A549 (cell line): ENCODE results near the gene SUGP1. TPM values are rescaled to one million over a fixed set of nuclear protein-coding genes. Genes with fewer than 3 reads are reported as not detected.
A peak's percentile ranks its signal among the peaks of the same experiment; 100 is the strongest.

Experiments
- ATAC-seq, 2 experiments: fragments of 200-7000 bp in 1 of 2; fragments of >200 bp in 1 of 2; cut with Nextera tagmentation in 1 of 2; cut with Tn5 transposase in 1 of 2; 3 replicates each; pipeline versions ENCODE4 v1.8.0 to v1.9.1; 2018 to 2020; ENCODE audit warnings: mild to moderate bottlenecking in 1 of 2, moderate library complexity in 1 of 2
- CTCF ChIA-PET: fragments of 300-600 bp; sonication (Branson Sonifier 250); formaldehyde crosslinking; extraction: SDS; loops from one replicate; lab custom pipeline; 2021; ENCODE audit warnings: antibody characterized with exemption, inconsistent platforms; lab: Yijun Ruan, JAX
- POLR2A ChIA-PET: fragments of 350-600 bp; formaldehyde crosslinking; extraction: SDS; loops from one replicate; lab custom pipeline; 2021; ENCODE audit warnings: antibody characterized with exemption, inconsistent platforms; lab: Yijun Ruan, JAX
- DNase-seq, 2 experiments: peaks; one replicate each; pipeline versions ENCODE4 v3.0.0 to v3.0.0-alpha.2; 2011 to 2016; ENCODE audit warnings: low read depth in 1 of 2, low spot score in 1 of 2
- FAIRE-seq: peaks from 2 replicates; lab custom pipeline; 2011; peaks lifted over from hg19 to GRCh38; lab: Jason Lieb, UNC
- H3K27ac ChIP-seq, 2 experiments: fragments of >200 bp; sonication (Bioruptor Twin); formaldehyde crosslinking; 3 replicates each; pipeline ENCODE4 v1.5.1; 2016 to 2017
- H3K4me1 ChIP-seq: fragments of >200 bp; sonication (Bioruptor Twin); formaldehyde crosslinking; 3 replicates; pipeline ENCODE4 v1.6.1; 2016
- H3K4me2 ChIP-seq: fragments of >200 bp; sonication (Bioruptor Twin); formaldehyde crosslinking; 3 replicates; pipeline ENCODE4 v1.6.1; 2016
- H3K4me3 ChIP-seq: fragments of >200 bp; sonication (Bioruptor Twin); formaldehyde crosslinking; 3 replicates; pipeline ENCODE4 v1.5.1; 2016
- H3K9me3 ChIP-seq: fragments of >200 bp; sonication (Bioruptor Twin); formaldehyde crosslinking; 3 replicates; pipeline ENCODE4 v1.6.1; 2016
- CBX8 ChIP-seq: fragments of 200-600 bp; sonication (generic); IDR thresholded peaks from 2 replicates; pipeline ENCODE4 v1.6.1; 2016
- EHMT2 ChIP-seq: fragments of 200-600 bp; sonication (generic); IDR thresholded peaks from 2 replicates; pipeline ENCODE4 v1.6.1; 2016; ENCODE audit warnings: antibody characterized with exemption, low read depth, mild to moderate bottlenecking, moderate library complexity
- EP300 ChIP-seq, 2 experiments: fragments of >200 bp; sonication (Bioruptor Twin); formaldehyde crosslinking; IDR thresholded peaks; 2 replicates in 1 of 2; 3 replicates in 1 of 2; pipeline ENCODE4 v1.6.1; 2016 to 2017
- FOSL2 ChIP-seq, 2 experiments: fragments of 450-650 bp in 1 of 2; fragments of >200 bp in 1 of 2; sonication (Bioruptor Twin) in 1 of 2; formaldehyde crosslinking; IDR thresholded peaks; 2 replicates each; pipeline versions ENCODE4 v1.5.0 to v1.6.1; 2016 to 2020; ENCODE audit warnings: mild to moderate bottlenecking in 1 of 2, moderate library complexity in 1 of 2
- HEYL ChIP-seq: fragments of 250-450 bp; sonication (Bioruptor Pico); IDR thresholded peaks from 2 replicates; pipeline ENCODE4 v1.8.0; 2021; ENCODE audit warnings: mild to moderate bottlenecking, moderate library complexity
- KDM1A ChIP-seq: fragments of 200-600 bp; sonication (generic); IDR thresholded peaks from 2 replicates; pipeline ENCODE4 v1.6.1; 2016; ENCODE audit warnings: low read depth, mild to moderate bottlenecking
- MAFK ChIP-seq: fragments of 450-650 bp; IDR thresholded peaks from 2 replicates; pipeline ENCODE4 v1.6.1; 2014; ENCODE audit not compliant: partially characterized antibody
- MAZ ChIP-seq: fragments of 150-350 bp; IDR thresholded peaks from 2 replicates; pipeline ENCODE4 v1.6.1; 2014; ENCODE audit warnings: antibody characterized with exemption, low read depth, low read length, borderline replicate concordance
- MYC ChIP-seq: IDR thresholded peaks from 2 replicates; pipeline ENCODE4 v1.6.1; 2012; ENCODE audit warnings: mild to moderate bottlenecking, inconsistent platforms, low read length, improper control_type of control experiment, borderline replicate concordance
- PHF8 ChIP-seq: fragments of 200-600 bp; sonication (generic); IDR thresholded peaks from 2 replicates; pipeline ENCODE4 v1.6.1; 2016; ENCODE audit warnings: low read depth, mild to moderate bottlenecking, antibody characterized with exemption, moderate library complexity, borderline replicate concordance
- RAD21 ChIP-seq, 2 experiments: fragments of >200 bp in 1 of 2; sonication (Bioruptor Twin) in 1 of 2; formaldehyde crosslinking in 1 of 2; IDR thresholded peaks in 1 of 2; conservative IDR thresholded peaks in 1 of 2; 2 replicates in 1 of 2; 3 replicates in 1 of 2; pipeline ENCODE4 v1.6.1; 2012 to 2018; ENCODE audit warnings: inconsistent platforms in 1 of 2
- RARB ChIP-seq: fragments of 250-450 bp; sonication (Bioruptor Pico); IDR thresholded peaks from 2 replicates; pipeline ENCODE4 v1.8.0; 2021; ENCODE audit warnings: mild to moderate bottlenecking, moderate library complexity
- RFX5 ChIP-seq: fragments of 450-650 bp; IDR thresholded peaks from 2 replicates; pipeline ENCODE4 v1.7.1; 2014; ENCODE audit warnings: antibody characterized with exemption, mild to moderate bottlenecking, moderate library complexity
- SMC3 ChIP-seq: fragments of >200 bp; sonication (Bioruptor Twin); formaldehyde crosslinking; IDR thresholded peaks from 3 replicates; pipeline ENCODE4 v1.6.1; 2018; ENCODE audit warnings: inconsistent platforms
- SREBF2 ChIP-seq: fragments of 450-650 bp; IDR thresholded peaks from 2 replicates; pipeline ENCODE4 v1.6.1; 2014; ENCODE audit warnings: mild to moderate bottlenecking, moderate library complexity
- TFCP2L1 ChIP-seq: fragments of 250-450 bp; sonication (Bioruptor Pico); IDR thresholded peaks from 2 replicates; pipeline ENCODE4 v1.5.0; 2021; ENCODE audit warnings: mild to moderate bottlenecking
- ZC3H11A ChIP-seq: fragments of 450-650 bp; IDR thresholded peaks from 2 replicates; pipeline ENCODE4 v1.6.1; 2014; ENCODE audit warnings: antibody characterized with exemption, mild to moderate bottlenecking
- ZFP36 ChIP-seq: fragments of 450-650 bp; IDR thresholded peaks from 2 replicates; pipeline ENCODE4 v1.6.1; 2014; ENCODE audit warnings: borderline replicate concordance; ENCODE audit not compliant: partially characterized antibody
- WGBS: methylation state at CpG from one replicate; pipeline ENCODE4 v1.1.6; 2017; ENCODE audit errors: missing lambda C conversion rate; 5-methylcytosine and 5-hydroxymethylcytosine counted together
- polyA plus RNA-seq, 4 experiments: library from polyadenylated mRNA; depleted of rRNA in 3 of 4; stranded (reverse); fragments of >200 nt; fragmentation: RNase III in 1 of 4; extraction: RNeasy Plus Mini Kit Qiagen cat#74134 plus additional on column Dnase treatment in 1 of 4; gene quantifications; 2 replicates in 3 of 4; 3 replicates in 1 of 4; pipeline ENCODE4 v1.2.3, GENCODE V29; 2011 to 2017
- TF ChIP-seq, protein P1 (sequence below): IDR thresholded peaks from 2 replicates; pipeline ENCODE4 v1.6.1; 2012; ENCODE audit warnings: low read depth, borderline replicate concordance
- TF ChIP-seq, protein P2 (sequence below): fragments of 250-450 bp; sonication (Bioruptor Pico); IDR thresholded peaks from 2 replicates; pipeline ENCODE4 v1.5.0; 2020; ENCODE audit warnings: low read depth, mild to moderate bottlenecking, moderate library complexity
- TF ChIP-seq, protein P3 (sequence below): fragments of >200 bp; sonication (Bioruptor Twin); formaldehyde crosslinking; IDR thresholded peaks from 2 replicates; pipeline ENCODE4 v1.6.1; 2016
- TF ChIP-seq, protein P4 (sequence below): fragments of 450-650 bp; IDR thresholded peaks from 2 replicates; pipeline ENCODE4 v1.6.1; 2014; ENCODE audit warnings: antibody characterized with exemption
- TF ChIP-seq, protein P5 (sequence below): fragments of >200 bp; sonication (Bioruptor Twin); formaldehyde crosslinking; IDR thresholded peaks from 3 replicates; pipeline ENCODE4 v1.5.1; 2016
- TF ChIP-seq, protein P6 (sequence below): IDR thresholded peaks from 2 replicates; pipeline ENCODE4 v1.6.1; 2012

The SUGP1 gene
- polyA plus RNA-seq, 2 of the 4 experiments (the other 2 are of a cell fraction), result 21.9 to 30.0 TPM

DNA sequence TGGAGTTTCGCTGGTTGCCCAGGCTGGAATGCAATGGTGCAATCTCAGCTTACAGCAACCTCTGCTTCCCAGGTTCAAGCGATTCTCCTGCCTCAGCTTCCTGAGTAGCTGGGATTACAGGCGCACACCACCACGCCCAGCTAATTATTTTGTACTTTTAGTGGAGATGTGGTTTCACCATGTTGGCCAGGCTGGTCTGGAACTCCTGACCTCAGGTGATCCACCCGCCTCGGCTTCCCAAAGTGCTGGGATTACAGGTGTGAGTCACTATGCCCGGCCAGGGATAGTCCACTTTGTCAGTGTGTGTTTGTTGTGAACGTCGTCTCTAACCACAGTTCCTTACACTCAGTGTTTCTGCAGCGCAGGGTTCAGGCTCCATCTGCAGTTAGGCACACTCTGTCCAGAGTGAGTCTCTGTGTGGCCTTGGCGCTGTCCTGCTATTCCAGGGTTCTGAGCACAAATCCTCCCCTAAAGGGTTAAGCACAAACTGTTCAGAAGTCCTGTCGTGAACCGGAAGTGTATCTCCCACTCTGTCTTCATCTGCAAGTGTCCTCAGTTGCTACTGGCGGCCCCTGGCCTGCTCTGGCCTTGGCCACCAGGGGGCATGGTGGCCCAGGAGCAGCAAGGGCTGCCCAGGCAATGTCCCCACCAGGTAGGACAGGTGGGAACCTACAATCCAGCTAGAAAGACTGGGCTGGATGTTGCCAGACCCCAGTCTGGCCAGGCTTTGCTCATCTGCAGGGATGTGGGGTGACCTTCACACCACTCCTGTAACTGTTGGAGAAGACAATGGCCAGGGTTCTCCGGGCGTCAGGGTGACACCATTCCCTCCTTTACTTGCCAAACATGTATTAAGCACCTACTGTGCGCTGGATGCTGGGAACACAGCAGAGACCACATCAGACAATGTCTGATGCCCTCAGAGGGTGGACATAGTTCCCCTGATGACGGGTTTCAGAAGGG is 46.4 kb upstream of the SUGP1 start (continued):
- TF ChIP-seq FOSL2 (IDR thresholded peaks at IDR 0.05) (no peak), FOSL2 (CRISPR knock-in tag; IDR thresholded peaks at IDR 0.05) (no peak), ZFP36 (no peak), KDM1A (no peak), RFX5 (0 out of 2 replicates have a peak, but pooled peaks have one; percentile 44), MAZ (no peak), HEYL (CRISPR knock-in tag) (no peak), SREBF2 (no peak), RAD21 (conservative IDR thresholded peaks at IDR 0.05 in 1 of 2, IDR thresholded peaks at IDR 0.05 in 1 of 2) (peak; percentile 68 to 77)
- TF ChIP-seq, protein P1, sequence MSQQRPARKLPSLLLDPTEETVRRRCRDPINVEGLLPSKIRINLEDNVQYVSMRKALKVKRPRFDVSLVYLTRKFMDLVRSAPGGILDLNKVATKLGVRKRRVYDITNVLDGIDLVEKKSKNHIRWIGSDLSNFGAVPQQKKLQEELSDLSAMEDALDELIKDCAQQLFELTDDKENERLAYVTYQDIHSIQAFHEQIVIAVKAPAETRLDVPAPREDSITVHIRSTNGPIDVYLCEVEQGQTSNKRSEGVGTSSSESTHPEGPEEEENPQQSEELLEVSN, result no peak
- TF ChIP-seq, protein P2, sequence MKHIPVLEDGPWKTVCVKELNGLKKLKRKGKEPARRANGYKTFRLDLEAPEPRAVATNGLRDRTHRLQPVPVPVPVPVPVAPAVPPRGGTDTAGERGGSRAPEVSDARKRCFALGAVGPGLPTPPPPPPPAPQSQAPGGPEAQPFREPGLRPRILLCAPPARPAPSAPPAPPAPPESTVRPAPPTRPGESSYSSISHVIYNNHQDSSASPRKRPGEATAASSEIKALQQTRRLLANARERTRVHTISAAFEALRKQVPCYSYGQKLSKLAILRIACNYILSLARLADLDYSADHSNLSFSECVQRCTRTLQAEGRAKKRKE (CRISPR knock-in tag), result no peak
- TF ChIP-seq, all 56 proteins: peak for 5

DNA sequence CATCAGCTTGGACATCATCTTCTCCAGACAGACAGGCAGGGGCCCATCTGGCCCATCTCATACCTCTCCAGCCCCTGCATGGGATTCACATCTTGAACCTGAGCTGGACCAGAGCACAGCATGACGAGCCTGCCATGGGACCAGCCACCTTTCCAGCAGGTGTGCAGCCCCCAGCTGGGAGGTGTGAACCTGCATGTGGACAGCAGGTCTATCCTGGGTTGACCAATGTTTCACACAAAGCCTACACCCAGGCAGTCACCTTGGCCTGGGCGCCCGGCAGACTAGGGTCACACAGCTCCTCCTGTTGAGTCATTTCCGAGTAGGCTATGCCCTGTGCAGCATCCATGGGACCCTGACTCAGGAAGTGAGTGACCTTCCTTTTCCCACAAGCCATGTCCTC is 41.8 kb upstream of the SUGP1 start:
- TF ChIP-seq EHMT2 (no peak), MAFK (no peak), PHF8 (no peak), HEYL (CRISPR knock-in tag) (no peak), CBX8 (no peak), TFCP2L1 (CRISPR knock-in tag) (no peak), FOSL2 (IDR thresholded peaks at IDR 0.05) (no peak), FOSL2 (CRISPR knock-in tag; IDR thresholded peaks at IDR 0.05) (no peak)
- TF ChIP-seq, protein P3, sequence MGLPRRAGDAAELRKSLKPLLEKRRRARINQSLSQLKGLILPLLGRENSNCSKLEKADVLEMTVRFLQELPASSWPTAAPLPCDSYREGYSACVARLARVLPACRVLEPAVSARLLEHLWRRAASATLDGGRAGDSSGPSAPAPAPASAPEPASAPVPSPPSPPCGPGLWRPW, result no peak
- Histone ChIP-seq H3K4me2 (no peak overlapping the region), H3K27ac (no peak overlapping the region), H3K9me3 (no peaks in the 10 kb centered on the region), H3K4me3 (no peak overlapping the region), H3K4me1 (0 out of 3 replicates have a peak, but pooled peaks cover 7% of the 10 kb centered on the region)
- ChIA-PET POLR2A (interaction anchor here (0.7 kb wide), 1 partner anchor 175 kb away, joined by 7 read pairs; no protein-coding TSS in a partner anchor), CTCF (interaction anchor here (0.7 to 3.1 kb wide), 6 partner anchors 11 to 1267 kb away, joined by 3 to 10 read pairs (median 4); no protein-coding TSS in a partner anchor)
- no peak for FAIRE-seq
- DNase-seq, result no peak
- WGBS, result 100% methylated on average over 3 of the region's 4 CpGs
- ATAC-seq, result no peak

DNA sequence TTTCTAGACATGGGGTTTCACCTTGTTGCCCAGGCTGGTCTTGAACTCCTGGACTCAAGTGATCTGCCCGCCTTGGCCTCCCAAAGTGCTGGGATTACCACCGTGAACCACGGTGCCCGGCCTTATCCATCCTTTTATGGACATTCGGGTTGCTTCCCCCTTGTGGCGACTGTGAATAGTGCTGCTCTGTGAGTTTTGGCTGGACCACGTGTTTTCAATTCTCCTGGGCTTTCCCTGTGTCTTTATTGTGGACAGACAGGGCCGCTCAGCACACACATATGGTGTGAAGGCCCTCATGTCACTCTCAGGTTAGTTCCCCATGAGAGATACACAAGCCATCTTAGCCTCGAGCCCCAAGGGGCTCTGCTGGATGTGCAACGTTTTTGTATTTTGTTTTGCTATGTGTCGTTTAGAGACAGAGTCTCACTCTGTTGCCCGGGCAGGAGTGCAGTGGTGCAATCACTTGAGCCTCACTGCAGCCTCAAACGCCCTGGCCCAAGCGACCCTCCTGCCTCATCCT is 40.8 kb upstream of the SUGP1 start:
- CTCF ChIA-PET, result interaction anchor here (0.7 to 3.1 kb wide), 5 partner anchors 18 to 187 kb away, joined by 3 to 10 read pairs (median 4); no protein-coding TSS in a partner anchor
- WGBS, result 21% methylated on average over 12 of the region's 14 CpGs
- Histone ChIP-seq H3K4me1 (0 out of 3 replicates have a peak, but pooled peaks cover 4% of the 10 kb centered on the region), H3K4me3 (no peak overlapping the region), H3K9me3 (no peaks in the 10 kb centered on the region)
- ATAC-seq (peak; percentile 86 to 89), DNase-seq (peak; percentile 70 to 84), FAIRE-seq (no peak)
- POLR2A ChIA-PET, result no interaction called here
- TF ChIP-seq RARB (CRISPR knock-in tag), result no peak
- TF ChIP-seq EP300 (IDR thresholded peaks at IDR 0.05), result no peak
- TF ChIP-seq, protein P1, result no peak
- TF ChIP-seq RAD21 (conservative IDR thresholded peaks at IDR 0.05 in 1 of 2, IDR thresholded peaks at IDR 0.05 in 1 of 2), result 0 out of 5 replicates have a peak, but pooled peaks of 1 of the 2 experiments have one; percentile 27
- TF ChIP-seq RFX5, result no peak
- TF ChIP-seq, protein P4, sequence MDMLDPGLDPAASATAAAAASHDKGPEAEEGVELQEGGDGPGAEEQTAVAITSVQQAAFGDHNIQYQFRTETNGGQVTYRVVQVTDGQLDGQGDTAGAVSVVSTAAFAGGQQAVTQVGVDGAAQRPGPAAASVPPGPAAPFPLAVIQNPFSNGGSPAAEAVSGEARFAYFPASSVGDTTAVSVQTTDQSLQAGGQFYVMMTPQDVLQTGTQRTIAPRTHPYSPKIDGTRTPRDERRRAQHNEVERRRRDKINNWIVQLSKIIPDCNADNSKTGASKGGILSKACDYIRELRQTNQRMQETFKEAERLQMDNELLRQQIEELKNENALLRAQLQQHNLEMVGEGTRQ, result peak; percentile 33; the same call in 1 of the 2 replicates
- peak; percentile 43 for TF ChIP-seq MAFK
- peak; percentile 33; the same call in 1 of the 3 replicates for TF ChIP-seq SMC3
- TF ChIP-seq MYC, result peak; percentile 82
- TF ChIP-seq ZC3H11A, result no peak
- TF ChIP-seq, protein P5, sequence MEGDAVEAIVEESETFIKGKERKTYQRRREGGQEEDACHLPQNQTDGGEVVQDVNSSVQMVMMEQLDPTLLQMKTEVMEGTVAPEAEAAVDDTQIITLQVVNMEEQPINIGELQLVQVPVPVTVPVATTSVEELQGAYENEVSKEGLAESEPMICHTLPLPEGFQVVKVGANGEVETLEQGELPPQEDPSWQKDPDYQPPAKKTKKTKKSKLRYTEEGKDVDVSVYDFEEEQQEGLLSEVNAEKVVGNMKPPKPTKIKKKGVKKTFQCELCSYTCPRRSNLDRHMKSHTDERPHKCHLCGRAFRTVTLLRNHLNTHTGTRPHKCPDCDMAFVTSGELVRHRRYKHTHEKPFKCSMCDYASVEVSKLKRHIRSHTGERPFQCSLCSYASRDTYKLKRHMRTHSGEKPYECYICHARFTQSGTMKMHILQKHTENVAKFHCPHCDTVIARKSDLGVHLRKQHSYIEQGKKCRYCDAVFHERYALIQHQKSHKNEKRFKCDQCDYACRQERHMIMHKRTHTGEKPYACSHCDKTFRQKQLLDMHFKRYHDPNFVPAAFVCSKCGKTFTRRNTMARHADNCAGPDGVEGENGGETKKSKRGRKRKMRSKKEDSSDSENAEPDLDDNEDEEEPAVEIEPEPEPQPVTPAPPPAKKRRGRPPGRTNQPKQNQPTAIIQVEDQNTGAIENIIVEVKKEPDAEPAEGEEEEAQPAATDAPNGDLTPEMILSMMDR, result peak; percentile 46
- no peak for TF ChIP-seq ZFP36
- TF ChIP-seq, protein P3, result no peak
- TF ChIP-seq, protein P6, sequence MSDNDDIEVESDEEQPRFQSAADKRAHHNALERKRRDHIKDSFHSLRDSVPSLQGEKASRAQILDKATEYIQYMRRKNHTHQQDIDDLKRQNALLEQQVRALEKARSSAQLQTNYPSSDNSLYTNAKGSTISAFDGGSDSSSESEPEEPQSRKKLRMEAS, result peak; percentile 82
- TF ChIP-seq EHMT2, result no peak
- TF ChIP-seq, all 56 proteins: peak for 7
- no peak overlapping the region for H3K4me2 ChIP-seq
- peak overlapping the region in 1 of 2 experiments; percentile 49; a peak in 1 of 6 replicates for H3K27ac ChIP-seq
